Activated CD8-positive, alpha-beta T cell treated with anti-CD3 and anti-CD28 coated beads for 36 hours (primary cell): Measurements from ENCODE around the gene GNE. TPM values are rescaled to one million over a fixed set of nuclear protein-coding genes. Genes with fewer than 3 reads are reported as not detected.
"Not testable (repeated sequence)": the region's sequence is repeated elsewhere in the genome, so short reads cannot be mapped to it uniquely, and the experiment has no call there.

Source experiments
- ATAC-seq: fragments of 200-7000 bp; cut with Tn5 transposase; one replicate; pipeline ENCODE4 v1.10.0; 2021; ENCODE audit warnings: mild to moderate bottlenecking, moderate library complexity
- CTCF ChIA-PET: fragments of 350-600 bp; sonication (Branson Sonifier 250); formaldehyde crosslinking; loops from one replicate; lab custom pipeline; 2021; ENCODE audit warnings: antibody characterized with exemption; lab: Charles Lee
- POLR2A ChIA-PET: fragments of 350-600 bp; sonication (Branson Sonifier 250); formaldehyde crosslinking; loops from one replicate; lab custom pipeline; 2021; ENCODE audit warnings: antibody characterized with exemption; lab: Charles Lee
- DNase-seq: peaks from one replicate; pipeline ENCODE4 v3.0.0-alpha.2; 2020
- H3K27ac Mint-ChIP-seq: one replicate; pipeline ENCODE4 v1.8.0; 2021; ENCODE audit warnings: mild to moderate bottlenecking, mixed read lengths
- H3K27me3 Mint-ChIP-seq: one replicate; pipeline ENCODE4 v1.8.0; 2021; ENCODE audit warnings: mixed read lengths
- H3K36me3 Mint-ChIP-seq: one replicate; pipeline ENCODE4 v1.8.0; 2021; ENCODE audit warnings: low read depth, mixed read lengths
- H3K4me1 Mint-ChIP-seq: one replicate; pipeline ENCODE4 v1.8.0; 2021; ENCODE audit warnings: low read depth, mixed read lengths
- H3K4me3 Mint-ChIP-seq: one replicate; pipeline ENCODE4 v1.8.0; 2021; ENCODE audit warnings: mild to moderate bottlenecking, moderate library complexity, mixed read lengths
- H3K9me3 Mint-ChIP-seq: one replicate; pipeline ENCODE4 v1.8.0; 2021; ENCODE audit warnings: mixed read lengths
- CTCF ChIP-seq: fragments of 200-600 bp; IDR thresholded peaks from one replicate; pipeline ENCODE4 v1.8.0; 2022; ENCODE audit warnings: antibody characterized with exemption, mild to moderate bottlenecking
- intact Hi-C: fragments of 100-400 bp; cut with micrococcal nuclease; formaldehyde crosslinking; loops from one replicate; pipeline ENCODE4 v1.10.0; 2022
- total RNA-seq, 2 experiments: library from RNA; stranded (reverse); gene quantifications; one replicate each; pipeline ENCODE4 v1.2.3, GENCODE V29; 2021

Gene GNE
- total RNA-seq, 2 experiments from 2014 or later: 11.6 to 12.0 TPM

GRCh38 chr9:36297798-36298197, 39.5 kb upstream of the GNE start:
- ChIA-PET POLR2A (no interaction called here), CTCF (no interaction called here)
- no peak for TF ChIP-seq CTCF
- ATAC-seq: no peak
- intact Hi-C loops: no loop called here
- Mint-ChIP-seq H3K4me3 (no peak overlapping the region), H3K4me1 (no peaks in the 10 kb centered on the region), H3K36me3 (no peaks in the 10 kb centered on the region), H3K9me3 (no peaks in the 10 kb centered on the region), H3K27me3 (no peaks in the 10 kb centered on the region), H3K27ac (no peak overlapping the region)
- DNase-seq: no peak

GRCh38 chr9:36294996-36295395, 36.7 kb upstream of the GNE start:
- H3K4me1 Mint-ChIP-seq, H3K36me3 Mint-ChIP-seq, H3K27me3 Mint-ChIP-seq, ATAC-seq, H3K27ac Mint-ChIP-seq, intact Hi-C loops, POLR2A ChIA-PET, DNase-seq, H3K4me3 Mint-ChIP-seq, H3K9me3 Mint-ChIP-seq: not testable (repeated sequence)
- CTCF ChIA-PET: interaction anchor here (1.2 to 1.3 kb wide), 2 partner anchors 9 to 41 kb away, joined by 3 read pairs; no protein-coding TSS in a partner anchor

DNA sequence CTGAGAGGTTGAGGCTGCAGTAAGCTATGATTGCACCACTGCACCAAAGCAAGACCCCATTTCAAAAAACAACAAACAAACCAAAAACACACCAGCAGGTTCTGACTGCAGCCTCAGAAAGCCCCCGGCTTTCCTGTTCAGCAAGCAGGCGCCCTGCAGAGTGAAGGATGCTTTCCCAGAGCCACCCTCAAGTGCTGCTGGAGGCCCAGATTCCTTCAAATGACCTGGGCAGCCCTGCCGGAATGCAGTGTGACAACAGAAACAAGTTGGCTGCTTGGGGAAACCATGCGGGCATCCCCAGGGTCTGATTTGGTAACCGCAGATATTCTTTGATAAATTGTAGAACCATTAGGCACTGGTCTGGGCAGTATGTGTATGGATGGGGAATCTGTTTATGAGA, 35.7 kb upstream of the GNE start:
- Mint-ChIP-seq H3K4me1 (no peaks in the 10 kb centered on the region), H3K27ac (no peak overlapping the region), H3K27me3 (no peaks in the 10 kb centered on the region), H3K4me3 (no peak overlapping the region), H3K36me3 (no peaks in the 10 kb centered on the region), H3K9me3 (no peaks in the 10 kb centered on the region)
- DNase-seq (no peak), ATAC-seq (no peak)
- CTCF ChIA-PET: no interaction called here
- POLR2A ChIA-PET: no interaction called here
- intact Hi-C loops: no loop called here
- TF ChIP-seq CTCF: no peak

GRCh38 chr9:36293171-36293570, 34.9 kb upstream of the GNE start:
- H3K36me3 Mint-ChIP-seq: no peaks in the 10 kb centered on the region
- H3K27ac Mint-ChIP-seq: no peak overlapping the region
- POLR2A ChIA-PET: no interaction called here
- no peak for ATAC-seq
- H3K4me1 Mint-ChIP-seq: peaks cover 2% of the 10 kb centered on the region
- DNase-seq: no peak
- no peaks in the 10 kb centered on the region for H3K9me3 Mint-ChIP-seq
- intact Hi-C loops: no loop called here
- no peak for TF ChIP-seq CTCF
- CTCF ChIA-PET: no interaction called here
- no peaks in the 10 kb centered on the region for H3K27me3 Mint-ChIP-seq
- no peak overlapping the region for H3K4me3 Mint-ChIP-seq

- H3K36me3 Mint-ChIP-seq: no peaks in the 10 kb centered on the region
- CTCF ChIA-PET: no interaction called here
- no peak for ATAC-seq
- intact Hi-C loops: no loop called here
- peaks cover 6% of the 10 kb centered on the region for H3K4me1 Mint-ChIP-seq
- no peak overlapping the region for H3K27ac Mint-ChIP-seq
- no peaks in the 10 kb centered on the region for H3K9me3 Mint-ChIP-seq
- no peak for TF ChIP-seq CTCF
- H3K27me3 Mint-ChIP-seq: no peaks in the 10 kb centered on the region
- POLR2A ChIA-PET: no interaction called here
- DNase-seq: no peak
- no peak overlapping the region for H3K4me3 Mint-ChIP-seq
Observed at GRCh38 chr9:36292641-36293040, 34.4 kb upstream of the GNE start.

DNA sequence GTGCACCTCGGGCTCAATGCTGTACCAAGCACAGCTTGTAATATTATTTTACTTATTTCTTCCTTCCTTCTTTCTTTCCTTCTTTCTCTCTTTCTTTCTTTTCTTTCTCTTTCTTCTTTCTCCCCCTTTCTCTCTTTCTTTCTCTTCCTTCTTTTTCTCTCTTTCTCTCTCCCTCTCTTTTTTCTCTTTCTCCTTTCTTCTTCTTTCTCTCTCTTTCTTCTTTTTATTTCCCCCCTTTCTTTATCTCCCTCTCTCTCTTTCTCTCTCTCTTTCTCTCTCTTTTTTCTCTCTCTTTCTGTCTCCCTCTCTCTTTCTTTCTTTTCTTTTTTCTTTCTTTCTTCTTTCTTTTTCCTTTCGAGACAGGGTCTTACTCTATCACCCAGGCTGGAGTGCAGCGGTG, 32.7 kb upstream of the GNE start:
- H3K27ac Mint-ChIP-seq: no peak overlapping the region
- DNase-seq (no peak), ATAC-seq (no peak)
- peak; percentile 16 for TF ChIP-seq CTCF
- ChIA-PET CTCF (interaction anchor here (1.5 kb wide), 1 partner anchor 37 kb away, joined by 5 read pairs; no protein-coding TSS in a partner anchor), POLR2A (interaction anchor here (0.7 kb wide), 1 partner anchor 150 kb away, joined by 3 read pairs; no protein-coding TSS in a partner anchor)
- H3K27me3 Mint-ChIP-seq: no peaks in the 10 kb centered on the region
- no peak overlapping the region for H3K4me3 Mint-ChIP-seq
- H3K36me3 Mint-ChIP-seq: no peaks in the 10 kb centered on the region
- H3K4me1 Mint-ChIP-seq: peaks cover 6% of the 10 kb centered on the region
- no peaks in the 10 kb centered on the region for H3K9me3 Mint-ChIP-seq
- intact Hi-C loops: no loop called here
